OCI-LY7 (cell line): Measurements from ENCODE around the gene CENPP. TPM values are rescaled to one million over a fixed set of nuclear protein-coding genes. Genes with fewer than 3 reads are reported as not detected.

Source experiments
- BruUV-seq: library from RNA; stranded (reverse); fragments of 400-500 nt; replicated peaks from 2 replicates; lab custom pipeline; 2021; lab: Mats Ljungman, UMichigan
- CTCF ChIA-PET: fragments of 300-600 bp; sonication (Branson Sonifier 250); formaldehyde crosslinking; loops from one replicate; lab custom pipeline; 2022; ENCODE audit warnings: antibody characterized with exemption; ENCODE audit not compliant: unreplicated experiment; lab: Charles Lee
- POLR2A ChIA-PET: fragments of 300-600 bp; sonication (Branson Sonifier 250); formaldehyde crosslinking; loops from one replicate; lab custom pipeline; 2022; ENCODE audit warnings: antibody characterized with exemption; lab: Charles Lee
- DNase-seq: peaks from one replicate; pipeline ENCODE4 v3.0.0-alpha.2; 2015; ENCODE audit warnings: low spot score
- H2AFZ ChIP-seq: fragments of 200-600 bp; sonication (generic), shearing (Covaris generic); 2 replicates; pipeline ENCODE4 v1.6.1; 2014; ENCODE audit warnings: mild to moderate bottlenecking, antibody characterized with exemption, low read length, moderate library complexity
- H3K27ac ChIP-seq: fragments of 200-600 bp; sonication (generic); 2 replicates; pipeline ENCODE4 v1.5.1; 2014; ENCODE audit warnings: mixed run types, low read depth, mild to moderate bottlenecking, moderate library complexity, low read length, inconsistent platforms; ENCODE audit not compliant: poor library complexity, severe bottlenecking
- H3K36me3 ChIP-seq: fragments of 200-600 bp; sonication (generic); 2 replicates; pipeline ENCODE4 v1.6.1; 2014; ENCODE audit warnings: mild to moderate bottlenecking, antibody characterized with exemption, low read length, moderate library complexity, mixed read lengths; ENCODE audit not compliant: insufficient read depth
- H3K4me1 ChIP-seq: fragments of 200-600 bp; sonication (generic); 2 replicates; pipeline ENCODE4 v1.5.1; 2014; ENCODE audit warnings: mild to moderate bottlenecking, low read length; ENCODE audit not compliant: insufficient read depth, poor library complexity, severe bottlenecking
- H3K4me2 ChIP-seq: fragments of 200-600 bp; sonication (generic); 2 replicates; pipeline ENCODE4 v1.6.1; 2014; ENCODE audit warnings: mild to moderate bottlenecking, low read length
- H3K4me3 ChIP-seq: fragments of 200-600 bp; sonication (generic); 2 replicates; pipeline ENCODE4 v1.5.1; 2014; ENCODE audit warnings: mild to moderate bottlenecking, low read depth, low read length; ENCODE audit not compliant: poor library complexity, severe bottlenecking
- H3K79me2 ChIP-seq: fragments of 200-600 bp; sonication (generic); 2 replicates; pipeline ENCODE4 v1.6.1; 2016; ENCODE audit warnings: low read depth, mild to moderate bottlenecking, low read length, moderate library complexity, mixed read lengths; ENCODE audit not compliant: insufficient read depth
- H3K9me2 ChIP-seq: fragments of 200-600 bp; sonication (generic); 2 replicates; pipeline ENCODE4 v1.6.1; 2016; ENCODE audit warnings: mild to moderate bottlenecking, low read length, mixed read lengths; ENCODE audit not compliant: insufficient read depth
- H3K9me3 ChIP-seq: fragments of 200-600 bp; sonication (generic); 2 replicates; pipeline ENCODE4 v1.6.1; 2014; ENCODE audit warnings: mild to moderate bottlenecking, mixed run types, low read length, mixed read lengths
- H4K20me1 ChIP-seq: fragments of 200-600 bp; sonication (generic); 2 replicates; pipeline ENCODE4 v1.6.1; 2014; ENCODE audit warnings: mild to moderate bottlenecking, antibody characterized with exemption, low read length, moderate library complexity, mixed read lengths; ENCODE audit not compliant: insufficient read depth
- EZH2phosphoT487 ChIP-seq: fragments of 200-600 bp; sonication (generic); IDR thresholded peaks from 2 replicates; pipeline ENCODE4 v1.6.1; 2018; ENCODE audit warnings: low read depth, borderline replicate concordance, mild to moderate bottlenecking, mixed run types, antibody characterized with exemption, low read length, moderate library complexity, mixed read lengths
- intact Hi-C: fragments of 100-400 bp; cut with micrococcal nuclease; formaldehyde crosslinking; loops from one replicate; pipeline ENCODE4 v1.10.0; 2022; ENCODE audit not compliant: unreplicated experiment
- total RNA-seq, 2 experiments: library from RNA; depleted of rRNA in 1 of 2; stranded (reverse); fragments of >200 nt in 1 of 2; shearing (Covaris generic) in 1 of 2; gene quantifications; 2 replicates each; pipeline ENCODE4 v1.2.3, GENCODE V29; 2014 to 2022
- TF ChIP-seq, protein P1 (sequence below): fragments of 200-600 bp; sonication (generic); conservative IDR thresholded peaks from 2 replicates; pipeline ENCODE4 v1.5.1; 2014; ENCODE audit warnings: mild to moderate bottlenecking, antibody characterized with exemption, low read length, moderate library complexity, mixed read lengths

CENPP gene
- total RNA-seq, 2 experiments from 2014 or later = 25.4 to 30.9 TPM

DNA sequence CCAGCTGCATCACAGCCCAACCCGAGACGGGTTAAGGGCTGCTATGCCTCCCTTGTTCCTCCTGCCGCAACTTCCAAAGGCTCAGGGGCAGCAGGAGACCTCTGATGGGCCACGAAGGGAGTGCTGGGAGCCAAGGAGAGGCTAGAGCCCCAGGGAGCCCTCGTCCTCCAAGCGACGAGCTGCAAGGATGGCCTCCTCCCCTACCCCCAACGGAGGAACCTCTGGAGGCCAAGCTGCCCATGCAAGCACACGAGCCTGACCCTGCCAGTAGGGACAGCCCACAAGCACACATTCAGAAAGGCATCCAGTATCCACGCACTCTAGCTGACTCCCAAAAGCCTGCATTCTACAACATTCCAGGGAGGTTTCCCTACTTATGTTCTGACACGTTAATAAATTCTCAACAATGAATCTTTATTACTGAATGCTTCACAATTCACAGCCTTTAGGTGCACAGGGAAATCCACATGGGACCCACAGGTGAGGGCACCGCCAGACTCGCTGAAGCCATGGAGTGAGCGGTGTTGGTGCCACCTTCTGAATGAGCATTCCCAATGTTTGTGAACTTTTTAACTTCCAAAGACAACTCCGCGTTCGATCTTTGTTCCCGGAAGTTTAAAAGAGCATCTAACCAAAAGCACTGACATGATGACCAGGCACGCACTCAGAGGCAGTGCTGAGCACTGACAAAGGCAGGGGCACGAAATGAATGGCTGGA is 315.5 kb downstream of the CENPP start:
- Histone ChIP-seq H4K20me1 (no peaks in the 10 kb centered on the region), H3K9me2 (no peaks in the 10 kb centered on the region), H3K79me2 (no peaks in the 10 kb centered on the region), H3K4me1 (no peaks in the 10 kb centered on the region), H3K4me3 (no peak overlapping the region), H3K36me3 (peaks cover 69% of the 10 kb centered on the region), H3K27ac (no peak overlapping the region), H2AFZ (no peak overlapping the region), H3K9me3 (no peaks in the 10 kb centered on the region), H3K4me2 (no peak overlapping the region)
- DNase-seq = no peak
- TF ChIP-seq, protein P1, sequence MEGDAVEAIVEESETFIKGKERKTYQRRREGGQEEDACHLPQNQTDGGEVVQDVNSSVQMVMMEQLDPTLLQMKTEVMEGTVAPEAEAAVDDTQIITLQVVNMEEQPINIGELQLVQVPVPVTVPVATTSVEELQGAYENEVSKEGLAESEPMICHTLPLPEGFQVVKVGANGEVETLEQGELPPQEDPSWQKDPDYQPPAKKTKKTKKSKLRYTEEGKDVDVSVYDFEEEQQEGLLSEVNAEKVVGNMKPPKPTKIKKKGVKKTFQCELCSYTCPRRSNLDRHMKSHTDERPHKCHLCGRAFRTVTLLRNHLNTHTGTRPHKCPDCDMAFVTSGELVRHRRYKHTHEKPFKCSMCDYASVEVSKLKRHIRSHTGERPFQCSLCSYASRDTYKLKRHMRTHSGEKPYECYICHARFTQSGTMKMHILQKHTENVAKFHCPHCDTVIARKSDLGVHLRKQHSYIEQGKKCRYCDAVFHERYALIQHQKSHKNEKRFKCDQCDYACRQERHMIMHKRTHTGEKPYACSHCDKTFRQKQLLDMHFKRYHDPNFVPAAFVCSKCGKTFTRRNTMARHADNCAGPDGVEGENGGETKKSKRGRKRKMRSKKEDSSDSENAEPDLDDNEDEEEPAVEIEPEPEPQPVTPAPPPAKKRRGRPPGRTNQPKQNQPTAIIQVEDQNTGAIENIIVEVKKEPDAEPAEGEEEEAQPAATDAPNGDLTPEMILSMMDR = no peak
- no peak for TF ChIP-seq EZH2phosphoT487
- no TSS peak for BruUV-seq
- intact Hi-C loops = no loop called here
- POLR2A ChIA-PET = no interaction called here
- CTCF ChIA-PET = no interaction called here

DNA sequence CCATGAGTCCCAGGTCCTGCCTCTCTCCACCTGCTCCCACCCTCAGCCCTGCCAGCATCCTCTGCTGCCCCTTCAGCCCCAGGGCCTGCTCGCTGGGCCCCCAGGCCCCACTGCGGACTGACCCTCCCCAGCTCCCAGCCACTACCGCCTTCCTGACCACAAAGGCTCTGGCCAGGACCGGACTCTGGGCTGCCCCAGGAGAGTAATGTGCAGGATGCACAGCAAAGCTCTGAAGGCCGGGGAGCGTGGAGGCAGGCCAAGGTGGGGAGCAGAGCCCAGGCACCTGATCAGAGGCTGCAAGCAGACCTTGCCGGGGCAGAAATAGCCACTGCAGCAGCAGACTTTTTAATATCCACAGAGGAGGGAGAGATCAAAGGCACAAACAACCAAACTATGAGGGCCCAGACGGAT is 316.3 kb downstream of the CENPP start:
- Histone ChIP-seq H3K9me2 (no peaks in the 10 kb centered on the region), H3K4me2 (no peak overlapping the region), H2AFZ (no peak overlapping the region), H3K79me2 (no peaks in the 10 kb centered on the region), H4K20me1 (no peaks in the 10 kb centered on the region), H3K9me3 (no peaks in the 10 kb centered on the region), H3K4me3 (no peak overlapping the region), H3K27ac (no peak overlapping the region), H3K4me1 (no peaks in the 10 kb centered on the region), H3K36me3 (peaks cover 72% of the 10 kb centered on the region)
- BruUV-seq = no TSS peak
- CTCF ChIA-PET = no interaction called here
- no peak for DNase-seq
- TF ChIP-seq EZH2phosphoT487 = no peak
- POLR2A ChIA-PET = no interaction called here
- intact Hi-C loops = no loop called here

DNA sequence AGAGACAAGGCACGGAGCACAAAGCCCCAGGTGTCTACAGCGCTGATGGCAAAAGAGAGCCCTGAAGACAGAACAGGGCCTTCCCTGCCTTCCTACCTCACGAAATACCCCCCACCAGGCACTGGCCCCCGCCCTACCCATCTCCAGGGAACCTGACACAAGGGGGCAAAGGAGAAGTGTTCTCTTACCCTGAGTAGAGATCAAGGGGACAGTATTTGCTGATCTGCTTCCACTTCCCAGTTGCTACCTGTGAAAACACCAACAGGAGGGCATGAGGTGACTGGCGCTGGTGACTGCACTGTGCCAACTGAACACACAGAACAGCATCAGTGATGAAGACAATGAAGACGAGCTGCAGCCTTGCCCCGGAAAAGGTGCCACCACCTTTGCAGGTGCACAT is 316.8 kb downstream of the CENPP start:
- Histone ChIP-seq H3K27ac (no peak overlapping the region), H3K4me2 (no peak overlapping the region), H3K9me2 (no peaks in the 10 kb centered on the region), H3K4me3 (no peak overlapping the region), H3K79me2 (no peaks in the 10 kb centered on the region), H4K20me1 (no peaks in the 10 kb centered on the region), H3K4me1 (no peaks in the 10 kb centered on the region), H3K9me3 (no peaks in the 10 kb centered on the region), H2AFZ (no peak overlapping the region), H3K36me3 (peaks cover 72% of the 10 kb centered on the region)
- POLR2A ChIA-PET = no interaction called here
- CTCF ChIA-PET = no interaction called here
- BruUV-seq = no TSS peak
- TF ChIP-seq EZH2phosphoT487 = no peak
- TF ChIP-seq, protein P1 = no peak
- intact Hi-C loops = no loop called here
- DNase-seq = no peak
